ENCODE results near the gene PCIF1. TPM values are rescaled to one million over a fixed set of nuclear protein-coding genes. Genes with fewer than 3 reads are reported as not detected.

The PCIF1 gene
- total and polyA plus RNA-seq, 9 of the 15 experiments (the other 6 are each of a cell fraction or from before 2014, with no cell fraction given): 5.8 to 29.4 (median 11.3) TPM

GRCh38 chr20:45910670-45911485 is 23.6 kb upstream of the PCIF1 start (continued):
- TF ChIP-seq MGA (IDR thresholded peaks at IDR 0.05) (no peak; the same call in 1 of the 2 replicates), ZNF140 (CRISPR knock-in tag; IDR thresholded peaks at IDR 0.05) (no peak), NBN (IDR thresholded peaks at IDR 0.05; ENCODE audit: low read depth) (peak; percentile 63), ARID4B (CRISPR knock-in tag; IDR thresholded peaks at IDR 0.05) (no peak), KAT7 (CRISPR knock-in tag; IDR thresholded peaks at IDR 0.05; ENCODE audit: borderline replicate concordance) (no peak)

All from K562 (cell line).